K562 (cell line): Measurements from ENCODE around the gene P2RX5. TPM values are rescaled to one million over a fixed set of nuclear protein-coding genes. Genes with fewer than 3 reads are reported as not detected.

Source experiments
- ATAC-seq: fragments of 200-7000 bp; cut with Tn5 transposase; 3 replicates; pipeline ENCODE4 v1.9.1; 2020; ENCODE audit warnings: moderate library complexity
- BruUV-seq: library from RNA; stranded (reverse); fragments of 400-500 nt; replicated peaks from 2 replicates; lab custom pipeline; 2021; lab: Mats Ljungman, UMichigan
- CTCF ChIA-PET: fragments of 300-600 bp; formaldehyde crosslinking; extraction: SDS; loops from one replicate; lab custom pipeline; 2021; ENCODE audit warnings: low intra/inter-chr PET ratio; lab: Yijun Ruan, JAX
- POLR2A ChIA-PET: fragments of 300-600, 350-650 bp; sonication (Branson Sonifier 250); formaldehyde crosslinking; extraction: SDS; loops from one replicate; lab custom pipeline; 2021; ENCODE audit warnings: antibody characterized with exemption, inconsistent platforms; lab: Yijun Ruan, JAX
- DNase-seq, 4 experiments: peaks; one replicate each; pipeline versions ENCODE4 v3.0.0 to v3.0.0-alpha.2; 2011 to 2018; ENCODE audit warnings: low spot score in 3 of 4, mixed read lengths in 3 of 4; ENCODE audit errors: extremely low read depth in 1 of 4
- FAIRE-seq: peaks from 2 replicates; lab custom pipeline; 2011; peaks lifted over from hg19 to GRCh38; lab: Jason Lieb, UNC
- H2AFZ ChIP-seq: 2 replicates; pipeline ENCODE4 v1.6.0; 2011; ENCODE audit warnings: low read depth, low read length, control low read depth, inconsistent platforms
- H3K27ac ChIP-seq: fragments of 200-600 bp; 3 replicates; pipeline ENCODE4 v1.8.0; 2011; ENCODE audit warnings: low read depth, mild to moderate bottlenecking, control low read depth, inconsistent platforms, low read length, moderate library complexity, mixed read lengths; ENCODE audit errors: extremely low read depth
- H3K27me3 ChIP-seq, 2 experiments: fragments of 300-600 bp in 1 of 2; 2 replicates in 1 of 2; 3 replicates in 1 of 2; pipeline versions ENCODE4 v1.6.0 to v1.8.0; 2011; ENCODE audit warnings: inconsistent platforms in 2 of 2, low read length in 2 of 2, mild to moderate bottlenecking in 1 of 2, mixed read lengths in 1 of 2, moderate library complexity in 1 of 2; ENCODE audit not compliant: control insufficient read depth in 2 of 2, insufficient read depth in 2 of 2
- H3K36me3 ChIP-seq: fragments of 300-600 bp; 3 replicates; pipeline ENCODE4 v1.8.0; 2011; ENCODE audit warnings: mild to moderate bottlenecking, low read length, inconsistent platforms; ENCODE audit not compliant: control insufficient read depth, insufficient read depth
- H3K4me1 ChIP-seq, 2 experiments: fragments of 200-600 bp in 1 of 2; replicated peaks in 1 of 2; 2 replicates in 1 of 2; 3 replicates in 1 of 2; pipeline versions ENCODE4 v1.5.1 to v1.8.0; 2011; ENCODE audit warnings: inconsistent platforms in 2 of 2, low read length in 2 of 2, mild to moderate bottlenecking in 1 of 2, mixed read lengths in 1 of 2, moderate library complexity in 1 of 2; ENCODE audit not compliant: control insufficient read depth in 2 of 2, insufficient read depth in 2 of 2
- H3K4me2 ChIP-seq: 2 replicates; pipeline ENCODE4 v1.6.1; 2011; ENCODE audit warnings: low read length, control low read depth, inconsistent platforms, mixed read lengths; ENCODE audit not compliant: insufficient read depth
- H3K4me3 ChIP-seq: fragments of 200-600 bp; sonication (generic), shearing (Covaris generic); 2 replicates; pipeline ENCODE4 v1.5.1; 2016; ENCODE audit warnings: control low read depth, inconsistent platforms
- H3K79me2 ChIP-seq: fragments of 200-600 bp; 3 replicates; pipeline ENCODE4 v1.8.0; 2011; ENCODE audit warnings: low read length, inconsistent platforms; ENCODE audit not compliant: control insufficient read depth, insufficient read depth
- H3K9ac ChIP-seq, 2 experiments: 2 replicates each; pipeline versions ENCODE4 v1.6.0 to v1.6.1; 2011; ENCODE audit warnings: low read depth in 2 of 2, low read length in 2 of 2, control low read depth in 1 of 2, inconsistent platforms in 1 of 2, mild to moderate bottlenecking in 1 of 2, mixed read lengths in 1 of 2; ENCODE audit not compliant: insufficient read depth in 1 of 2
- H3K9me1 ChIP-seq: one replicate; pipeline ENCODE4 v1.6.0; 2011; ENCODE audit warnings: inconsistent platforms, mild to moderate bottlenecking, low read length, moderate library complexity; ENCODE audit not compliant: control insufficient read depth, insufficient read depth
- H3K9me3 ChIP-seq: replicated peaks from 2 replicates; pipeline ENCODE4 v1.5.1; 2011; ENCODE audit warnings: low read depth, low read length, inconsistent platforms; ENCODE audit not compliant: control insufficient read depth, insufficient read depth
- H4K20me1 ChIP-seq: replicated peaks from 2 replicates; pipeline ENCODE4 v1.6.1; 2011; ENCODE audit warnings: low read length, inconsistent platforms, mixed read lengths; ENCODE audit not compliant: control insufficient read depth, insufficient read depth
- ARID1B ChIP-seq: fragments of 450-650 bp; IDR thresholded peaks from 2 replicates; pipeline ENCODE4 v1.6.1; 2016; ENCODE audit warnings: antibody characterized with exemption, mild to moderate bottlenecking, inconsistent platforms
- BCL6 ChIP-seq: fragments of 250-450 bp; sonication (Bioruptor Pico); IDR thresholded peaks from 2 replicates; pipeline ENCODE4 v1.4.0; 2020
- BCOR ChIP-seq: fragments of 450-650 bp; IDR thresholded peaks from 2 replicates; pipeline ENCODE4 v1.6.1; 2016
- DIDO1 ChIP-seq: fragments of 450-650 bp; IDR thresholded peaks from 2 replicates; pipeline ENCODE4 v1.6.1; 2016; ENCODE audit warnings: low read depth, missing biosample characterization, missing genetic modification characterization
- HDAC1 ChIP-seq, 2 experiments: fragments of 450-650 bp; IDR thresholded peaks; 2 replicates each; pipeline ENCODE4 v1.6.1; 2016 to 2017; ENCODE audit warnings: inconsistent platforms in 1 of 2, mild to moderate bottlenecking in 1 of 2, moderate library complexity in 1 of 2
- KDM1A ChIP-seq, 2 experiments: fragments of 450-650 bp; IDR thresholded peaks; 2 replicates each; pipeline ENCODE4 v1.6.1; 2016; ENCODE audit warnings: mild to moderate bottlenecking in 2 of 2
- POLR2AphosphoS5 ChIP-seq: IDR thresholded peaks from 2 replicates; pipeline ENCODE4 v1.6.1; 2011; ENCODE audit warnings: mild to moderate bottlenecking, low read depth, low read length, moderate library complexity; ENCODE audit not compliant: control insufficient read depth, insufficient read depth
- RB1 ChIP-seq: fragments of 450-650 bp; IDR thresholded peaks from 2 replicates; pipeline ENCODE4 v1.6.1; 2017; ENCODE audit warnings: low read depth, mild to moderate bottlenecking
- RBM25 ChIP-seq: fragments of 200-400 bp; formaldehyde crosslinking; IDR thresholded peaks from 2 replicates; pipeline ENCODE4 v1.6.1; 2018; ENCODE audit warnings: low read length, low read depth, moderate library complexity; ENCODE audit not compliant: severe bottlenecking
- SLC30A9 ChIP-seq: fragments of 250-450 bp; sonication (Bioruptor Pico); IDR thresholded peaks from 2 replicates; pipeline ENCODE4 v1.8.0; 2022; ENCODE audit warnings: mild to moderate bottlenecking, moderate library complexity
- TOE1 ChIP-seq, 2 experiments: fragments of 450-650 bp in 1 of 2; sonication (generic) in 1 of 2; formaldehyde crosslinking in 1 of 2; IDR thresholded peaks; 2 replicates each; pipeline versions ENCODE4 v1.7.1 to v1.8.0; 2016 to 2022; ENCODE audit warnings: borderline replicate concordance in 2 of 2, mild to moderate bottlenecking in 2 of 2, antibody characterized with exemption in 1 of 2, inconsistent platforms in 1 of 2, low read depth in 1 of 2, missing genetic modification reagents in 1 of 2, moderate library complexity in 1 of 2
- ZNF586 ChIP-seq: fragments of 450-650 bp; formaldehyde crosslinking; conservative IDR thresholded peaks from 2 replicates; pipeline ENCODE4 v1.4.0; 2020; ENCODE audit warnings: mild to moderate bottlenecking, moderate library complexity
- WGBS: fragments of 100-300 bp; shearing (Covaris generic); methylation state at CpG from one replicate; pipeline ENCODE4 v1.1.6; 2016; ENCODE audit warnings: low coverage, mixed read lengths; ENCODE audit not compliant: insufficient coverage; ENCODE audit errors: missing lambda C conversion rate; 5-methylcytosine and 5-hydroxymethylcytosine counted together
- in situ Hi-C: fragments of 300-500 bp; cut with MboI; formaldehyde crosslinking; loops from 4 replicates; pipeline ENCODE4 v1.15.0; 2018; ENCODE audit warnings: inconsistent platforms, mixed read lengths
- intact Hi-C: fragments of 100-400 bp; cut with micrococcal nuclease; formaldehyde crosslinking; loops from 2 replicates; pipeline ENCODE4 v1.14.2; 2022
- polyA plus RNA-seq, 8 experiments: library from polyadenylated mRNA; depleted of rRNA in 4 of 8; stranded (reverse) in 5 of 8; unstranded in 3 of 8; fragments of >200 nt; fragmentation: Nextera tagmentation in 2 of 8; fragmentation: Illumina TruSeq in 1 of 8; extraction: Ambion mirVana in 2 of 8; extraction: Trizol in 1 of 8; gene quantifications; 2 replicates each; pipeline versions ENCODE4 v1.2.1 to v1.2.3, GENCODE V29; 2011 to 2014; ENCODE audit warnings: inconsistent platforms in 1 of 8, missing spikeins in 1 of 8
- total RNA-seq, 7 experiments: library from RNA; depleted of rRNA in 6 of 7; stranded (reverse); fragments of >200 nt in 6 of 7; fragmentation: Illumina TruSeq in 2 of 7; extraction: Trizol in 2 of 7; gene quantifications; 2 replicates each; pipeline versions ENCODE4 v1.2.1 to v1.2.3, GENCODE V29; 2011 to 2021; ENCODE audit warnings: low replicate concordance in 1 of 7
- TF ChIP-seq, protein P1 (sequence below): IDR thresholded peaks from 2 replicates; pipeline ENCODE4 v1.6.1; 2012; ENCODE audit warnings: low read depth, low read length, improper control_type of control experiment, borderline replicate concordance
- TF ChIP-seq, protein P2 (sequence below): fragments of 250-450 bp; sonication (Bioruptor Pico); IDR thresholded peaks from 2 replicates; pipeline ENCODE4 v1.9.0; 2021; ENCODE audit warnings: mild to moderate bottlenecking, inconsistent platforms
- TF ChIP-seq, protein P3 (sequence below): sonication (generic); formaldehyde crosslinking; IDR thresholded peaks from 2 replicates; pipeline ENCODE4 v1.8.1; 2023; ENCODE audit warnings: mild to moderate bottlenecking, missing genetic modification reagents

The P2RX5 gene
- total and polyA plus RNA-seq, 9 of the 15 experiments (the other 6 are each of a cell fraction or from before 2014, with no cell fraction given): 0.31 to 4.0 (median 1.3) TPM

DNA sequence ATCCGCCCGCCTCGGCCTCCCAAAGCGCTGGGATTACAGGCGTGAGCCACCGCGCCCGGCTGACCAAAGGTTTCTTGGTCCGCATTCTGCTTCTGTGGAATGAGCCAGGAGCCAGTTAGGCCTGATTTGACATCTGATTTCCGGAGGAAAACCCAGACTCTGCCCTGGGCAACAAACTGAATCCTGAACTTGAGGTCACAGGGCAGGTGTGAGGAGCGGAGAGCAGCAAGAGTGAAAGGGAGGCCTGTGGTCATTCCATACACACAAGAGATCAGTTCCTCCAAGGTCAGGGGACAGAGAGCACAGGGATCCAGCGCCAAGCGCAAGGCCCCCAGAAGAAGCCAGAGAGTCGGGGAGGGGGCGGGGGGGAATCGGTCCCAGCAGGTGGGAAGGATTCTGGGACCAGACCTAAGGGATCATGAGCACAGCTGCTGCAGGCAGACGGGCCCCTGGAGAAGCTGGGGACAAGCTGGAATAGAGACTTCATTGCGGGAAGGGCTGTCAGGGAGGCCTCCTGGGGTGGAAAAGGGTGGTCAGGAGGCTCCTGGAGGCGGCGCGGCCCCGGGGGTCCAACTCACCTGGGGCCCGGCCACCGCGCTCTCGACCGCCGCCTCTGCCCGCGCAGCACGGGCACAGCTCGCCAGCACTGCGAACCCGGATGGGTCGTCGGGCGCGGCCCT is 60.3 kb downstream of the P2RX5 start:
- peak overlapping the region; percentile 75 for H3K4me2 ChIP-seq
- POLR2A ChIA-PET: interaction anchor here (0.5 to 1.0 kb wide), 3 partner anchors 9 to 1959 kb away, joined by 3 to 7 read pairs (median 5); no protein-coding TSS in a partner anchor
- H2AFZ ChIP-seq: peak overlapping the region; percentile 54
- peaks cover 9% of the 10 kb centered on the region; the same call in 2 of the 3 replicates for H3K36me3 ChIP-seq
- peak overlapping the region; percentile 21 for H3K27ac ChIP-seq
- H3K27me3 ChIP-seq: no peaks in the 10 kb centered on the region
- H3K79me2 ChIP-seq: peaks cover 20% of the 10 kb centered on the region
- in situ Hi-C loops: no loop called here
- intact Hi-C loops: loop anchor here (5.0 kb wide), 1 partner anchor 33 kb away; no protein-coding TSS in a partner anchor
- peaks cover 12 to 25% of the 10 kb centered on the region in 2 experiments for H3K4me1 ChIP-seq
- ATAC-seq: peak; percentile 3; the same call in 2 of the 3 replicates
- FAIRE-seq: no peak
- TSS peak; percentile 62 for BruUV-seq
- H3K4me3 ChIP-seq: peak overlapping the region; percentile 63
- no peaks in the 10 kb centered on the region for H3K9me1 ChIP-seq
- H4K20me1 ChIP-seq: no peaks in the 10 kb centered on the region
- no peaks in the 10 kb centered on the region for H3K9me3 ChIP-seq
- 27% methylated on average over 14 of the region's 38 CpGs for WGBS
- peak in 1 of 4 experiments; percentile 15 for DNase-seq
- CTCF ChIA-PET: no interaction called here
- peak overlapping the region; percentile 70 to 92 for H3K9ac ChIP-seq
- TF ChIP-seq TOE1 (IDR thresholded peaks at IDR 0.05; ENCODE audit: borderline replicate concordance) (peak; percentile 3; the same call in 1 of the 2 replicates), TOE1 (CRISPR knock-in tag; IDR thresholded peaks at IDR 0.05; ENCODE audit: borderline replicate concordance, low read depth) (no peak), BCOR (no peak), SLC30A9 (no peak), RBM25 (no peak), KDM1A (IDR thresholded peaks at IDR 0.05) (no peak), ARID1B (no peak), BCL6 (CRISPR knock-in tag) (no peak), POLR2AphosphoS5 (no peak), DIDO1 (tag) (no peak), HDAC1 (IDR thresholded peaks at IDR 0.05) (peak in 1 of 2 experiments; percentile 54; a peak in 1 of 4 replicates), RB1 (peak; percentile 60; the same call in 1 of the 2 replicates), ZNF586 (CRISPR knock-in tag) (no peak)
- TF ChIP-seq, protein P1, sequence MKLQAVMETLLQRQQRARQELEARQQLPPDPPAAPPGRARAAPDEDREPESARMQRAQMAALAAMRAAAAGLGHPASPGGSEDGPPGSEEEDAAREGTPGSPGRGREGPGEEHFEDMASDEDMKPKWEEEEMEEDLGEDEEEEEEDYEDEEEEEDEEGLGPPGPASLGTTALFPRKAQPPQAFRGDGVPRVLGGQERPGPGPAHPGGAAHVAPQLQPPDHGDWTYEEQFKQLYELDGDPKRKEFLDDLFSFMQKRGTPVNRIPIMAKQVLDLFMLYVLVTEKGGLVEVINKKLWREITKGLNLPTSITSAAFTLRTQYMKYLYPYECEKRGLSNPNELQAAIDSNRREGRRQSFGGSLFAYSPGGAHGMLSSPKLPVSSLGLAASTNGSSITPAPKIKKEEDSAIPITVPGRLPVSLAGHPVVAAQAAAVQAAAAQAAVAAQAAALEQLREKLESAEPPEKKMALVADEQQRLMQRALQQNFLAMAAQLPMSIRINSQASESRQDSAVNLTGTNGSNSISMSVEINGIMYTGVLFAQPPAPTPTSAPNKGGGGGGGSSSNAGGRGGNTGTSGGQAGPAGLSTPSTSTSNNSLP: no peak
- TF ChIP-seq, protein P2, sequence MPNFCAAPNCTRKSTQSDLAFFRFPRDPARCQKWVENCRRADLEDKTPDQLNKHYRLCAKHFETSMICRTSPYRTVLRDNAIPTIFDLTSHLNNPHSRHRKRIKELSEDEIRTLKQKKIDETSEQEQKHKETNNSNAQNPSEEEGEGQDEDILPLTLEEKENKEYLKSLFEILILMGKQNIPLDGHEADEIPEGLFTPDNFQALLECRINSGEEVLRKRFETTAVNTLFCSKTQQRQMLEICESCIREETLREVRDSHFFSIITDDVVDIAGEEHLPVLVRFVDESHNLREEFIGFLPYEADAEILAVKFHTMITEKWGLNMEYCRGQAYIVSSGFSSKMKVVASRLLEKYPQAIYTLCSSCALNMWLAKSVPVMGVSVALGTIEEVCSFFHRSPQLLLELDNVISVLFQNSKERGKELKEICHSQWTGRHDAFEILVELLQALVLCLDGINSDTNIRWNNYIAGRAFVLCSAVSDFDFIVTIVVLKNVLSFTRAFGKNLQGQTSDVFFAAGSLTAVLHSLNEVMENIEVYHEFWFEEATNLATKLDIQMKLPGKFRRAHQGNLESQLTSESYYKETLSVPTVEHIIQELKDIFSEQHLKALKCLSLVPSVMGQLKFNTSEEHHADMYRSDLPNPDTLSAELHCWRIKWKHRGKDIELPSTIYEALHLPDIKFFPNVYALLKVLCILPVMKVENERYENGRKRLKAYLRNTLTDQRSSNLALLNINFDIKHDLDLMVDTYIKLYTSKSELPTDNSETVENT (CRISPR knock-in tag): no peak
- TF ChIP-seq, protein P3, sequence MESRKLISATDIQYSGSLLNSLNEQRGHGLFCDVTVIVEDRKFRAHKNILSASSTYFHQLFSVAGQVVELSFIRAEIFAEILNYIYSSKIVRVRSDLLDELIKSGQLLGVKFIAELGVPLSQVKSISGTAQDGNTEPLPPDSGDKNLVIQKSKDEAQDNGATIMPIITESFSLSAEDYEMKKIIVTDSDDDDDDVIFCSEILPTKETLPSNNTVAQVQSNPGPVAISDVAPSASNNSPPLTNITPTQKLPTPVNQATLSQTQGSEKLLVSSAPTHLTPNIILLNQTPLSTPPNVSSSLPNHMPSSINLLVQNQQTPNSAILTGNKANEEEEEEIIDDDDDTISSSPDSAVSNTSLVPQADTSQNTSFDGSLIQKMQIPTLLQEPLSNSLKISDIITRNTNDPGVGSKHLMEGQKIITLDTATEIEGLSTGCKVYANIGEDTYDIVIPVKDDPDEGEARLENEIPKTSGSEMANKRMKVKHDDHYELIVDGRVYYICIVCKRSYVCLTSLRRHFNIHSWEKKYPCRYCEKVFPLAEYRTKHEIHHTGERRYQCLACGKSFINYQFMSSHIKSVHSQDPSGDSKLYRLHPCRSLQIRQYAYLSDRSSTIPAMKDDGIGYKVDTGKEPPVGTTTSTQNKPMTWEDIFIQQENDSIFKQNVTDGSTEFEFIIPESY: peak; percentile 95
